RWPE2 (cell line): ENCODE data around the gene WDR49.
"Not testable (repeated sequence)": the region's sequence is repeated elsewhere in the genome, so short reads cannot be mapped to it uniquely, and the experiment has no call there.

Experiments
- ATAC-seq: fragments of 200-7000 bp; cut with Tn5 transposase; 3 replicates; pipeline ENCODE4 v1.9.1; 2021; ENCODE audit warnings: low read depth
- DNase-seq: peaks from one replicate; pipeline ENCODE4 v3.0.0-alpha.2; 2020; ENCODE audit warnings: low spot score
- H3K27ac ChIP-seq: fragments of 450-650 bp; 2 replicates; pipeline ENCODE4 v1.5.1; 2017; ENCODE audit warnings: mild to moderate bottlenecking; ENCODE audit not compliant: poor library complexity, severe bottlenecking
- H3K27me3 ChIP-seq: fragments of 250-450 bp; sonication (Bioruptor Pico); 2 replicates; pipeline ENCODE4 v1.5.1; 2021; ENCODE audit warnings: mild to moderate bottlenecking, moderate library complexity; ENCODE audit not compliant: insufficient read depth, poor library complexity, severe bottlenecking
- H3K36me3 ChIP-seq: fragments of 250-450 bp; sonication (Bioruptor Pico); 2 replicates; pipeline ENCODE4 v1.5.1; 2020; ENCODE audit warnings: low read depth, mild to moderate bottlenecking, moderate library complexity
- H3K4me1 ChIP-seq: fragments of 250-450 bp; sonication (Bioruptor Pico); 2 replicates; pipeline ENCODE4 v1.5.1; 2021; ENCODE audit warnings: mild to moderate bottlenecking, moderate library complexity; ENCODE audit not compliant: insufficient read depth, poor library complexity, severe bottlenecking
- H3K4me3 ChIP-seq: fragments of 250-450 bp; sonication (Bioruptor Pico); 2 replicates; pipeline ENCODE4 v1.5.1; 2021; ENCODE audit warnings: mild to moderate bottlenecking, moderate library complexity; ENCODE audit not compliant: severe bottlenecking
- H3K9me3 ChIP-seq: fragments of 250-450 bp; sonication (Bioruptor Pico); 2 replicates; pipeline ENCODE4 v1.5.1; 2021; ENCODE audit warnings: mild to moderate bottlenecking, moderate library complexity; ENCODE audit not compliant: severe bottlenecking
- CTCF ChIP-seq: fragments of 450-650 bp; IDR thresholded peaks from one replicate; pipeline ENCODE4 v1.5.1; 2017; ENCODE audit warnings: mild to moderate bottlenecking, moderate library complexity; ENCODE audit not compliant: poor library complexity, severe bottlenecking

The WDR49 gene

GRCh38 chr3:167644611-167645010 is 9.1 kb downstream of the WDR49 start:
- Histone ChIP-seq H3K36me3 (no peaks in the 10 kb centered on the region), H3K9me3 (no peaks in the 10 kb centered on the region), H3K27me3 (no peaks in the 10 kb centered on the region), H3K4me3 (no peak overlapping the region), H3K4me1 (no peaks in the 10 kb centered on the region), H3K27ac (no peak overlapping the region)
- ATAC-seq, result no peak
- no peak for TF ChIP-seq CTCF
- no peak for DNase-seq

GRCh38 chr3:167631471-167631870 is 22.3 kb downstream of the WDR49 start:
- Histone ChIP-seq H3K27me3 (no peaks in the 10 kb centered on the region), H3K4me3 (no peak overlapping the region), H3K9me3 (no peaks in the 10 kb centered on the region), H3K27ac (no peak overlapping the region), H3K36me3 (no peaks in the 10 kb centered on the region), H3K4me1 (no peaks in the 10 kb centered on the region)
- TF ChIP-seq CTCF, result no peak
- DNase-seq (no peak), ATAC-seq (no peak)

GRCh38 chr3:167626490-167626889 is 27.3 kb downstream of the WDR49 start:
- TF ChIP-seq CTCF, result no peak
- DNase-seq (no peak), ATAC-seq (no peak)

GRCh38 chr3:167615030-167615429 is 38.7 kb downstream of the WDR49 start:
- Histone ChIP-seq H3K27ac (no peak overlapping the region), H3K4me3 (no peak overlapping the region), H3K4me1 (no peaks in the 10 kb centered on the region), H3K36me3 (no peaks in the 10 kb centered on the region), H3K27me3 (no peaks in the 10 kb centered on the region), H3K9me3 (no peaks in the 10 kb centered on the region)
- DNase-seq (no peak), ATAC-seq (no peak)
- TF ChIP-seq CTCF, result no peak

More at GRCh38 chr3:167626490-167626889, 27.3 kb downstream of the WDR49 start:
- Histone ChIP-seq H3K4me1 (no peaks in the 10 kb centered on the region), H3K27ac (no peak overlapping the region), H3K36me3 (no peaks in the 10 kb centered on the region), H3K27me3 (no peaks in the 10 kb centered on the region), H3K4me3 (no peak overlapping the region), H3K9me3 (no peaks in the 10 kb centered on the region)

- H3K27me3 ChIP-seq, ATAC-seq, H3K27ac ChIP-seq, DNase-seq, H3K4me3 ChIP-seq, H3K4me1 ChIP-seq, H3K9me3 ChIP-seq, H3K36me3 ChIP-seq: not testable (repeated sequence)
Measured at GRCh38 chr3:167614196-167614595, 39.5 kb downstream of the WDR49 start.
